OCI-LY1 (cell line): ENCODE data around the gene MCTP1.

Experiments used
- CTCF ChIP-seq: fragments of 200-600 bp; sonication (generic), shearing (Covaris generic); IDR thresholded peaks from 2 replicates; pipeline ENCODE4 v1.5.1; 2017; ENCODE audit warnings: mild to moderate bottlenecking, antibody characterized with exemption, low read length, moderate library complexity, mixed read lengths
- EZH2 ChIP-seq: fragments of 200-600 bp; sonication (generic), shearing (Covaris generic); IDR thresholded peaks from 2 replicates; pipeline ENCODE4 v1.8.0; 2017; ENCODE audit warnings: borderline replicate concordance, mixed run types, mild to moderate bottlenecking, antibody characterized with exemption, low read length, moderate library complexity, mixed read lengths

DNA sequence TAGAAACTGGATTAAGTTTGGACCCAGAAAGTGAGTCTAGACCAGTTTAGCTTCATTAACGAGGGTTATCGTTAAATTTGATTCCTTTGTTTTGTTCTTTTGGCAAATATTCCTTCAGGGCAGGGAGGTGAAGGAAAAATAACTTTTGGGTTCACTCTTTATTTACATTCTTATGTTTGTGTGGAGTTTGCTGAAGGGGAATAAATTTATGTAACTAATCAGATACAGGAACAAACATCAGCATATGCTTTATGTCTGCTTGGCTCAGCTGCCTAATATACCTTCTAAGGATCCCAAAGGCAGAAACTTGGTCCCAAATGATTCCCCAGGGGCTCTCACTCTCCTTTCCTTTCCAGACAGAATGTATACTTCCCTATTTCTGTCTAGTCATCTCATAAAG, 132.4 kb downstream of the MCTP1 start:
- TF ChIP-seq CTCF (no peak), EZH2 (no peak)
